Right lobe of liver (tissue), 4 donors: ENCODE measurements around the gene MCUR1.

ENCODE experiments used
- CTCF ChIP-seq, 4 donors: fragments of 200-600 bp in 3 of 4; fragments of 450-650 bp in 1 of 4; IDR thresholded peaks; one replicate each; pipeline versions ENCODE4 v1.5.1 to v1.8.0; 2016 to 2022; ENCODE audit warnings: antibody characterized with exemption in 4 of 4, mild to moderate bottlenecking in 2 of 4
- POLR2A ChIP-seq: fragments of 450-650 bp; IDR thresholded peaks from one replicate; pipeline ENCODE4 v1.6.1; 2017; ENCODE audit warnings: antibody characterized with exemption, mild to moderate bottlenecking
- donor health status: DM: no; HTN: no; CAD: no.
- donor health status: DM: no; HTN: no; CAD: no.
- donor health status: DM: no; HTN: yes; CAD: no.

- TF ChIP-seq CTCF (IDR thresholded peaks at IDR 0.05) (no peak), POLR2A (no peak)
These were observed 6.7 kb downstream of the MCUR1 start for GRCh38 chr6:13807696-13808095.
